ENCODE results near the gene LDLRAD3. TPM values are rescaled to one million over a fixed set of nuclear protein-coding genes. Genes with fewer than 3 reads are reported as not detected.
A peak's percentile ranks its signal among the peaks of the same experiment; 100 is the strongest.

LDLRAD3 gene
- total RNA-seq, 3 donors from 2014 or later: 1.0 to 8.1 (median 2.0) TPM

DNA sequence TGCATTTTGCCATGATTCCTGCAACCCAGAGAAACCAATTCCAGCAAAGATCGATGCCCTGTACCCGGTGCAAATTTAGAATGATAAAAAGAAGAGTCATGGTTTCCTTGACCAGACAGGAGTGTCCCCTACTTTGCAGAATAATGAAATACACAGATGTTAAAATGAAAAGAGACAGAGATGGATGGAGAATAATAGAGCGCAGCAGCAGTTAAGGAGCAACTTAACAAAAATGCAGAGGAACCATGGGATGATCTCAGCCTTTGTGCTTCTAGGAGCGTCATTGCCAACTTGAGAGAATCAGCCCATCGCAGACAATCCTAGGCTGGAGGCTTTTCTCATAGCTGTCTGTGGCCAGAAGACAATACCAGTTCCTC is 127.1 kb downstream of the LDLRAD3 start:
- no peak for TF ChIP-seq CTCF (IDR thresholded peaks at IDR 0.05)
- intact Hi-C loops (cut with DNase I, micrococcal nuclease): no loop called here
- H3K4me3 ChIP-seq: no peak overlapping the region
- H3K9me3 ChIP-seq: no peaks in the 10 kb centered on the region
- no peak for DNase-seq
- H3K36me3 ChIP-seq (ENCODE audit: low read depth): no peaks in the 10 kb centered on the region
- H3K4me1 ChIP-seq (ENCODE audit: low read depth): no peaks in the 10 kb centered on the region
- ATAC-seq: no peak

- Histone ChIP-seq H3K36me3 (ENCODE audit: low read depth) (no peaks in the 10 kb centered on the region), H3K9me3 (no peaks in the 10 kb centered on the region), H3K4me3 (no peak overlapping the region), H3K4me1 (ENCODE audit: low read depth) (no peaks in the 10 kb centered on the region)
- intact Hi-C loops (cut with DNase I, micrococcal nuclease): no loop called here
- TF ChIP-seq CTCF (IDR thresholded peaks at IDR 0.05): no peak
- DNase-seq (no peak), ATAC-seq (no peak)
Observed at GRCh38 chr11:36071917-36072500, 128.1 kb downstream of the LDLRAD3 start.

- ATAC-seq: peak; percentile 46
- TF ChIP-seq CTCF (IDR thresholded peaks at IDR 0.05): no peak
- DNase-seq: no peak
- H3K4me3 ChIP-seq: no peak overlapping the region
- H3K4me1 ChIP-seq (ENCODE audit: low read depth): no peaks in the 10 kb centered on the region
- no peaks in the 10 kb centered on the region for H3K36me3 ChIP-seq (ENCODE audit: low read depth)
- no peaks in the 10 kb centered on the region for H3K9me3 ChIP-seq
- intact Hi-C loops (cut with DNase I, micrococcal nuclease): no loop called here
Observed at GRCh38 chr11:36073411-36074203, 129.7 kb downstream of the LDLRAD3 start.

- ATAC-seq (no peak), DNase-seq (no peak)
- no peaks in the 10 kb centered on the region for H3K9me3 ChIP-seq
- no peaks in the 10 kb centered on the region for H3K4me1 ChIP-seq (ENCODE audit: low read depth)
- no peak overlapping the region for H3K4me3 ChIP-seq
- no peaks in the 10 kb centered on the region for H3K36me3 ChIP-seq (ENCODE audit: low read depth)
- TF ChIP-seq CTCF (IDR thresholded peaks at IDR 0.05): no peak
- intact Hi-C loops (cut with DNase I, micrococcal nuclease): no loop called here
Observed at GRCh38 chr11:36074941-36075431, 131.1 kb downstream of the LDLRAD3 start.

DNA sequence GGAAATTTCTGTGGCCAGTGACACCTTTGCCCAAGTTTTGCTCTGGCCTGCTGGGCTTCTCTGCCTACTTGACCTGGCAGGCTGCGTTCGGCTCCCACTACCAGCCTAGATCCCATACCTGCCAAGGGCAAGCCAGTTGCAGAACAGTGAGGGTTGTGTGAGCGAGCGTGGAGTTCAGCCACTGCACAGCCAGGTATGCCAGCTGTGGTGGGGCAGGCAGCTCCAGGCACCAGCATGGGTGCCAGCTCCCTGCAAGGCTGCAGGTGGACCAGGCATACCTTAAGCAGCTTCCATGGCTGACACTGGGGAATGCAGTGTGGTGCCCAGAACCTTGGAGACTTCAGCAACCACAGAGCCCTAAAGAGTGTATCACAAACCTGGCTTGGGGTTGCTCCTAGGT is 133.5 kb downstream of the LDLRAD3 start:
- no peaks in the 10 kb centered on the region for H3K4me1 ChIP-seq (ENCODE audit: low read depth)
- no peak for DNase-seq
- H3K4me3 ChIP-seq: no peak overlapping the region
- intact Hi-C loops (cut with DNase I, micrococcal nuclease): no loop called here
- H3K36me3 ChIP-seq (ENCODE audit: low read depth): no peaks in the 10 kb centered on the region
- TF ChIP-seq CTCF (IDR thresholded peaks at IDR 0.05): no peak
- no peaks in the 10 kb centered on the region for H3K9me3 ChIP-seq
- no peak for ATAC-seq
